Vagina (tissue), 2 donors: ENCODE measurements around the gene GDNF.

Experiments
- POLR2AphosphoS5 ChIP-seq, 2 donors: sonication (generic); formaldehyde crosslinking; IDR thresholded peaks; one replicate each; pipeline ENCODE4 v1.9.0; 2017; ENCODE audit warnings: antibody characterized with exemption in 2 of 2, mild to moderate bottlenecking in 2 of 2, low read depth in 1 of 2; ENCODE audit not compliant: insufficient read depth in 1 of 2
- TF ChIP-seq, protein P1 (sequence below), 3 experiments: fragments of 450-650 bp in 2 of 3; fragments of 200-600 bp in 1 of 3; sonication (generic) in 1 of 3; IDR thresholded peaks; one replicate each; pipeline ENCODE4 v1.5.1; 2017 to 2019; ENCODE audit warnings: antibody characterized with exemption in 3 of 3, mild to moderate bottlenecking in 2 of 3, moderate library complexity in 2 of 3

GRCh38 chr5:37855438-37855837, 15.6 kb upstream of the GDNF start:
- no peak for TF ChIP-seq POLR2AphosphoS5 (IDR thresholded peaks at IDR 0.05; ENCODE audit: insufficient read depth in 1 of 2, low read depth in 1 of 2)
- TF ChIP-seq, protein P1, sequence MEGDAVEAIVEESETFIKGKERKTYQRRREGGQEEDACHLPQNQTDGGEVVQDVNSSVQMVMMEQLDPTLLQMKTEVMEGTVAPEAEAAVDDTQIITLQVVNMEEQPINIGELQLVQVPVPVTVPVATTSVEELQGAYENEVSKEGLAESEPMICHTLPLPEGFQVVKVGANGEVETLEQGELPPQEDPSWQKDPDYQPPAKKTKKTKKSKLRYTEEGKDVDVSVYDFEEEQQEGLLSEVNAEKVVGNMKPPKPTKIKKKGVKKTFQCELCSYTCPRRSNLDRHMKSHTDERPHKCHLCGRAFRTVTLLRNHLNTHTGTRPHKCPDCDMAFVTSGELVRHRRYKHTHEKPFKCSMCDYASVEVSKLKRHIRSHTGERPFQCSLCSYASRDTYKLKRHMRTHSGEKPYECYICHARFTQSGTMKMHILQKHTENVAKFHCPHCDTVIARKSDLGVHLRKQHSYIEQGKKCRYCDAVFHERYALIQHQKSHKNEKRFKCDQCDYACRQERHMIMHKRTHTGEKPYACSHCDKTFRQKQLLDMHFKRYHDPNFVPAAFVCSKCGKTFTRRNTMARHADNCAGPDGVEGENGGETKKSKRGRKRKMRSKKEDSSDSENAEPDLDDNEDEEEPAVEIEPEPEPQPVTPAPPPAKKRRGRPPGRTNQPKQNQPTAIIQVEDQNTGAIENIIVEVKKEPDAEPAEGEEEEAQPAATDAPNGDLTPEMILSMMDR (IDR thresholded peaks at IDR 0.05) = no peak
